CD4-positive, alpha-beta T cell treated with Interleukin-17A for 1 hour (primary cell): ENCODE measurements around the gene TCHP.
"Not testable (repeated sequence)": the region's sequence is repeated elsewhere in the genome, so short reads cannot be mapped to it uniquely, and the experiment has no call there.

Experiments
- DNase-seq: peaks from one replicate; pipeline ENCODE4 v3.0.0-alpha.2; 2020

Gene TCHP

GRCh38 chr12:109899783-109900751 is at the start of gene TCHP:
Gene TCHP (plus strand): TSS chr12:109900274. CDS start chr12:109903027, 2,753 bp downstream.
- peak; percentile 82 for DNase-seq

GRCh38 chr12:109850518-109850917 is 49.6 kb upstream of the TCHP start:
- not testable (repeated sequence) for DNase-seq

- no peak for DNase-seq
Observed at GRCh38 chr12:109855377-109855776, 44.7 kb upstream of the TCHP start.

- no peak for DNase-seq
Observed at GRCh38 chr12:109857715-109858114, 42.4 kb upstream of the TCHP start.

GRCh38 chr12:109858764-109859163 is 41.3 kb upstream of the TCHP start:
- DNase-seq: no peak

GRCh38 chr12:109860977-109861376 is 39.1 kb upstream of the TCHP start:
- no peak for DNase-seq

- DNase-seq: no peak
Observed at GRCh38 chr12:109861689-109862314, 38.3 kb upstream of the TCHP start.

GRCh38 chr12:109862491-109862890 is 37.6 kb upstream of the TCHP start:
- DNase-seq: not testable (repeated sequence)

GRCh38 chr12:109863847-109864712 is 36.0 kb upstream of the TCHP start:
- DNase-seq: peak; percentile 31

GRCh38 chr12:109864916-109865315 is 35.2 kb upstream of the TCHP start:
- no peak for DNase-seq

- DNase-seq: no peak
Observed at GRCh38 chr12:109868182-109869051, 31.7 kb upstream of the TCHP start.

GRCh38 chr12:109870648-109871047 is 29.4 kb upstream of the TCHP start:
- no peak for DNase-seq

- DNase-seq: no peak
Observed at GRCh38 chr12:109871668-109872314, 28.3 kb upstream of the TCHP start.

- DNase-seq: no peak
Observed at GRCh38 chr12:109873653-109874052, 26.4 kb upstream of the TCHP start.

- DNase-seq: no peak
Observed at GRCh38 chr12:109875572-109876131, 24.4 kb upstream of the TCHP start.

GRCh38 chr12:109876406-109876805 is 23.7 kb upstream of the TCHP start:
- DNase-seq: no peak

- no peak for DNase-seq
Observed at GRCh38 chr12:109877504-109878246, 22.4 kb upstream of the TCHP start.

- DNase-seq: no peak
Observed at GRCh38 chr12:109878247-109878625, 21.8 kb upstream of the TCHP start.

GRCh38 chr12:109878749-109879148 is 21.3 kb upstream of the TCHP start:
- no peak for DNase-seq

GRCh38 chr12:109879351-109880042 is 20.6 kb upstream of the TCHP start:
- peak; percentile 17 for DNase-seq
